ENCODE results near the gene RAB34. TPM values are rescaled to one million over a fixed set of nuclear protein-coding genes. Genes with fewer than 3 reads are reported as not detected.

Gene RAB34
- total RNA-seq, 4 donors from 2014 or later = 43.0 to 133 (median 98.7) TPM

- TF ChIP-seq CTCF (IDR thresholded peaks at IDR 0.05; ENCODE audit: low read depth) = no peak
Measured at GRCh38 chr17:28715217-28715616, 2.5 kb downstream of the RAB34 start.

- no peak for TF ChIP-seq CTCF (IDR thresholded peaks at IDR 0.05; ENCODE audit: low read depth)
Measured at GRCh38 chr17:28714281-28714680, 3.4 kb downstream of the RAB34 start.

GRCh38 chr17:28712705-28713415, 4.8 kb downstream of the RAB34 start:
- TF ChIP-seq CTCF (IDR thresholded peaks at IDR 0.05; ENCODE audit: low read depth) = no peak

GRCh38 chr17:28712032-28712704, 5.5 kb downstream of the RAB34 start:
- no peak for TF ChIP-seq CTCF (IDR thresholded peaks at IDR 0.05; ENCODE audit: low read depth)

GRCh38 chr17:28711723-28712031, 6.0 kb downstream of the RAB34 start, which contains the start of gene PROCA1:
Gene PROCA1, minus strand, starts transcription at chr17:28711888. Its CDS starts 228 bp downstream, at chr17:28711660.
- no peak for TF ChIP-seq CTCF (IDR thresholded peaks at IDR 0.05; ENCODE audit: low read depth)

- TF ChIP-seq CTCF (IDR thresholded peaks at IDR 0.05; ENCODE audit: low read depth) = no peak
Measured at GRCh38 chr17:28710861-28711722, 6.6 kb downstream of the RAB34 start.

- no peak for TF ChIP-seq CTCF (IDR thresholded peaks at IDR 0.05; ENCODE audit: low read depth)
Measured at GRCh38 chr17:28707339-28707720, 10.3 kb downstream of the RAB34 start.

Measured in subcutaneous adipose tissue (tissue), 4 donors.